Measurements from ENCODE around the gene PPID.

DNA sequence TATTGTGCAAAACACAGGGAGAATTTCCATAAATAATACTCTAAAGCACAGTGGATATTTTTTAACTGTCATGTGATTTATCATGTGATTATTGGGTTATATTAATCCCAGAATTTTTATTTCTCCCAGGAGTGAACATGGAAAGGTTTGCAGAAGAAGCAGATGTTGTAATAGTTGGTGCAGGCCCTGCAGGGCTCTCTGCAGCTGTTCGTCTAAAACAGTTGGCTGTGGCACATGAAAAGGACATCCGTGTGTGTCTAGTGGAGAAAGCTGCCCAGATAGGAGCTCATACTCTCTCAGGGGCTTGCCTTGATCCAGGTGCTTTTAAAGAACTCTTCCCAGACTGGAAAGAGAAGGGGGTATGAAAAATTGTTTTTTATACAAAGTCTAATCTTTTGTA, 41.1 kb downstream of the PPID start:
- TF ChIP-seq POLR2A (IDR thresholded peaks at IDR 0.05) = no peak
- TF ChIP-seq, protein P1, sequence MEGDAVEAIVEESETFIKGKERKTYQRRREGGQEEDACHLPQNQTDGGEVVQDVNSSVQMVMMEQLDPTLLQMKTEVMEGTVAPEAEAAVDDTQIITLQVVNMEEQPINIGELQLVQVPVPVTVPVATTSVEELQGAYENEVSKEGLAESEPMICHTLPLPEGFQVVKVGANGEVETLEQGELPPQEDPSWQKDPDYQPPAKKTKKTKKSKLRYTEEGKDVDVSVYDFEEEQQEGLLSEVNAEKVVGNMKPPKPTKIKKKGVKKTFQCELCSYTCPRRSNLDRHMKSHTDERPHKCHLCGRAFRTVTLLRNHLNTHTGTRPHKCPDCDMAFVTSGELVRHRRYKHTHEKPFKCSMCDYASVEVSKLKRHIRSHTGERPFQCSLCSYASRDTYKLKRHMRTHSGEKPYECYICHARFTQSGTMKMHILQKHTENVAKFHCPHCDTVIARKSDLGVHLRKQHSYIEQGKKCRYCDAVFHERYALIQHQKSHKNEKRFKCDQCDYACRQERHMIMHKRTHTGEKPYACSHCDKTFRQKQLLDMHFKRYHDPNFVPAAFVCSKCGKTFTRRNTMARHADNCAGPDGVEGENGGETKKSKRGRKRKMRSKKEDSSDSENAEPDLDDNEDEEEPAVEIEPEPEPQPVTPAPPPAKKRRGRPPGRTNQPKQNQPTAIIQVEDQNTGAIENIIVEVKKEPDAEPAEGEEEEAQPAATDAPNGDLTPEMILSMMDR (IDR thresholded peaks at IDR 0.05 in 4 of 5, conservative IDR thresholded peaks at IDR 0.05 in 1 of 5) = no peak
